Esophagus mucosa (tissue), 1 donor: Measurements from ENCODE around the gene KNDC1. TPM values are rescaled to one million over a fixed set of nuclear protein-coding genes. Genes with fewer than 3 reads are reported as not detected.
"Not testable (repeated sequence)": the region's sequence is repeated elsewhere in the genome, so short reads cannot be mapped to it uniquely, and the experiment has no call there.

Source experiments
- ATAC-seq: fragments of 200-7000 bp; cut with Tn5 transposase; one replicate; pipeline ENCODE4 v1.9.1; 2020
- total RNA-seq: library from RNA; stranded (reverse); gene quantifications from one replicate; pipeline ENCODE4 v1.2.4, GENCODE V29; 2023
- donor health status: DM: yes; HTN: yes; CAD: no.

Gene KNDC1
- total RNA-seq, 1 donor from 2014 or later = 3.8 TPM

DNA sequence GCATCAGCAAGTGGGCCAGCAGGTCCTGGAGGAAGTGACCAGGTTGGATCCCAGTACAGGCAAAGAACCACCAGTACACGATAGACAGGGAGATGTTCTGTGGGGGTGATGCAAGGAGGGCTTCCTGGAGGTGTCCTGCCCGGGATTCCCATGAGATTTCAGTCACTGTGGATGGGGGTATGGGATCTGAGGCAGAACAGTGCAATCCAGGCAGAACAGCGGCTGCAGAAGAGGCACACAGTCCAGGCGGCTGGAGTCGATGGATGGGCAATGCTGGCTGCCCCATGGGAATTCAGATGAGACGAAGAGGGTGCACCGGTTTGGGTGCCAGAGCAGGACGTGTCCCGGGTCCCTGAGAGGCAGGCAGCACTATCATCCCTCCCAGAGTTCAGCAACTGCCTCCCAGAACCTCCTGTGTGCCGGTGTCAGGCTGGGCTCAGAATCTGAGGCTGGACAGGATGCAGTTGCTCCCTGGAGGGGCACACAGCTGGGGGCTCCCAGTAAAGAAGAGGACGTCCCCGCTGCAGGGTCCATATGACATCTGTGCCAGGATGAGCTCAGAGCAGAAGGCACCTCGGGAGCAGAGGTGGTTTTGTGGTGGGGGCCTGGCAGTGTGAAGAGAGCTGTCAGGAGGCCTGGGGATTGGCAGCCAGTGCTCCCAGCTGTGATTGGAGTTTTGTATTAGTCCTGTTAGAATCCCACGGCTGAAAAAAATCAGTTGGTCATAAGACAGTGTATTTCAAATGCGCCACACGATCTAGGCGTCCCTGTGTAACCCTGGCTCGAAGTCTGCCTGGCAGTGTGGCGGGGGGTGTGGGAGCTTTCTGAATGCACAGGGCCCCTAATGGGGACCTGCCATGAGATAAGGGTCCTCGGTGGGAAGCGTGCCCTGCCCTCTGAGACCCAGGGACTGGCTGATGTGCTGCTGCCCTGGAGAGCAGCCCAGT, 3.2 kb downstream of the KNDC1 start:
- ATAC-seq = no peak

GRCh38 chr10:133163889-133164815, 4.1 kb downstream of the KNDC1 start:
- no peak for ATAC-seq

DNA sequence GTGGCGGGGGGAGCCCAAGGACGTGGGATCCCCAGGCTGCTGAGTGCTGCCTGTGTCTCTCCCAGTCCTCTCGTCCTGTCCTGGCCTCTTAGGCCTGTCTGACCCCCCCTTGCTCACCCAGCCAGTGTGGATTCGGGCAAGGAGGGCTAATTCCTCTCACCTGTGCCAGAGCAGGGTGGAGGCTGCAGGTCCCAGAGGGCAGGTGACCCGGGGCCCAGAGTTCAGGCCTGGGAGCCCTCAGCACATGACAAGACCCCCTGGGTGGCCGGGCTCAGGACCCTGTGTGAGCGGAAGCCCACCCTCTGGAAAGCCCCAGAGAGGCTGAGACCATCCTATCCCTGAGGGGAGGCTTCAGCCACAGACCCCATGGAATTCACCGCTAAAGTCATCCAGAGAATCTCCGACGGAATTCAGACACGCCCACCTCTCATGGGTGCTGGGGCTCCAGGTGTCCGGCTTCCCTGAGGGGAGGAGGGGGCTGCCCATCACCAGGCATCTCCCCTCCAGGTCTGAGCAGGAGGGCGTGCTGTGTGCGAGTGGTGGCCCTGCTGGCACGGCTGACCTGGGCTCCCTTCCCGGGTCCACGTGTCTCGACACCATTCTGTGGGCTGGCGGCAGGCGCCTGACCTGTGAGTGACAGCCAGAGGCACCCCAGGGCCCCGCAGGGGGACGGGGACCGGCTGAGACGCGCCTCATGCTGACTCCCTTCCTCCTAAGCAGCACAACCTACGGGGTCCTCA, 5.0 kb downstream of the KNDC1 start:
- ATAC-seq = no peak

GRCh38 chr10:133165556-133166503, 5.8 kb downstream of the KNDC1 start:
- no peak for ATAC-seq

DNA sequence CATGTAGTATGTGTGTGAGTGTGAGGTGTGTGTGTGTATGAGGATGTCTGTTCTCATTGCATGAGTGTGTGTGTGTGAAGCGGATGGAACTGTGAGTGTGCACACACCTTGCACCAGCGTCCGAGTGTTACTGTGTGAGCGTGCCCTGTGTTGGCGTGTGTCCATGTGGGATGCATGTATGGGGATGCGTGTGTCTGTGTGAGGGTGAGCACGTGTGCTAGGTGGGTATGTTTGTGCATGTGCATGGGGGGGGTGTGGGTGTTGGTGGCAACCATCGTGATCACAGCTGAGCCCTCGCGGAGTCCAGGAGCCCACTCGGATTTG, 6.4 kb downstream of the KNDC1 start:
- no peak for ATAC-seq

- ATAC-seq = no peak
These were observed 7.0 kb downstream of the KNDC1 start for GRCh38 chr10:133166828-133167692.

DNA sequence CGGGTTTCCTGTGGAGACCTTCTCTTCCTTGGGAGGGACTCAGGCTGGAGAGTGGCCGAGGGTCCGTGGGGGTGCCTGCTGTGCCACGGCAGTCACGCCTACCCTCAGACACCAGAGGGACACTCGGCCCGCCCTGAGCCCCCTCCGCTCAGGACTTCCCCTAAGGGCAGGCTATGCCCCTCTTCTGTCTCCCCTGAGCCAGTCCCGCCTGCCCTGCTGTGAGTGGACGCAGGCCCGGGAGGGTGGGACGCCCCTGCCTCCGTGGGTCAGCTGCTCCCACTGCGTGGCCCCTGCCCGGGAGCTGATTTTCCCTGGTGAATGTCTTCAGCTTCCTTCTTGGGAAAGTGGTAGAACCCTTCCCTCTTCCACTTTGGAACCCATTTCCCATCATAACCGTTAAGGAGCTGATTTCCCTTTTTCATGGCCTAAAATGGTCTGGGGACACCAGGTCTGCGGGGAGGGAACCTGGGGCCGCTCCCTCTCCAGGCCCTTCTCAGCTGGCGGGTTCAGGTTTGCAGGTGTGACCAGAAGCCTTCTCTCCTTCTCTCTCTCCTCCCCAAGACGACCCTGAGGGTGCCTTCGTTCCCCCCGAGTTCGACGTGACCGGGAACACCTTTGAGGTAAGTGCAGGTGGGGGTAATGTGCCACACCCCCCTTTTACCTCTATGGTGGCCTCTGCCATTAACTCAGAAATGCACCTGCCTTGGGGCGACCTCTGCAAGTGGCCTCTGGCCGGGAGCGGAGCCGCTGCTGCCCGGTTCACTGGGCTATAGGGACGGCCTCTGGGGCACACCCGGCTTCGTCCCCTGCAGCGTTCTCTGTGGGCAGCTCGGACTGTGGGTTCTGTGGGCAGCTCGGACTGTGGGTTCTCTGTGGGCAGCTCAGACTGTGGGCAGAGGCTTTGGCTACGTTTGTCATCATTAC, 7.9 kb downstream of the KNDC1 start:
- ATAC-seq = no peak

- ATAC-seq = no peak
These were observed 8.6 kb downstream of the KNDC1 start for GRCh38 chr10:133168617-133169031.

DNA sequence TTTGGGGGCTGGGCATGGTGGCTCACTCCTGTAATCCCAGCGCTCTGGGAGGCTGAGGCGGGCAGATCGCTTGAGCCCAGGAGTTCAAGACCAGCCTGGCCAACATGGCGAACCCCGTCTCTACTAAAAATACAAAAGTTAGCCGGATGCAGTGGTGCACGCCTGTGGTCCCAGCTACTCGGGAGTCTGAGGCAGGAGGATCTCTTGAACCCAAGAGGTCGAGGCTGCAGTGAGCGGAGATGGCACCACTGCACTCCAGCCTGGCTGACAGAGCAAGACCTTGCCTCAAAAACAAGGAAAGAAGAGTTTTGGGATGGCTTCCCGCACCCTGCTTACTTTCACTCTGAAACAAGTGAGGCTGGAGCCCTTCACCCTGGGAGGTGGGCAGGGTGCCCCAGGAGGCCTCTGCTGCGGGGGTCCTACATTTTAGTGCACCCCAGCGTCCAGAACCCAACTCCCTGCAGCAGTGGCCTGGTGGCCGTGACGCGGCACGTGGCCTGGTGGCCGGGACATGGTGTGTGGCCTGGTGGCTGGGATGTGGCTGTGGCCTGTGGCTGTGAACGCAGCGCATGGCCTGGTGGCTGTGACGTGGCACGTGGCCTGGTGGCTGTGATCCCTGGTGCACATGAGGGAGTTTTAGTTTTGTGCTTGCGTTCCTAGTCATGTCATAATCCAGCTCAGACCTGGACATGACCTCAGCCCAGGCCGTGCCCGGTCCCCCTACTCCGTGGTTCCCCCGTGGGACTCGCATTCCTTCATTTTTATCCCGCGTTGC, 9.3 kb downstream of the KNDC1 start:
- ATAC-seq = no peak

DNA sequence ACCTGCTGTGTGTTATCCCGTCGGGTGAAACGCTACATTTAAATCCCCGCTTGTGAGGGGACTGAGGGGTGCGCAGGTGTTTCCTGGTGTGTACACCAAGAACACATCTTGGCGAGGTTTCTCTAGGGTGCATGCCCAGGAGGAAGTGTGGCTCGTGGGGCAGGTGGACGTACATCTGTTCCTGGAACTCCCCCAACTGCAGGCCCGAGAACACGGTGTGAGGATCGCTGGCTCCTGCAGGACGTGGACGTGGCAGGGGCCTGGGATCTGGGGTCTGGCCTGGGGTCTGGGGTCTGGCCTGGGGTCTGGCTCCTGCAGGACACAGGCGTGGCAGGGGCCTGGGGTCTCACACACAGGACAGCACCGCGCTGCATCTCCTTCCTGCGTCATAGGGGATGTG, 10.1 kb downstream of the KNDC1 start:
- ATAC-seq = no peak

DNA sequence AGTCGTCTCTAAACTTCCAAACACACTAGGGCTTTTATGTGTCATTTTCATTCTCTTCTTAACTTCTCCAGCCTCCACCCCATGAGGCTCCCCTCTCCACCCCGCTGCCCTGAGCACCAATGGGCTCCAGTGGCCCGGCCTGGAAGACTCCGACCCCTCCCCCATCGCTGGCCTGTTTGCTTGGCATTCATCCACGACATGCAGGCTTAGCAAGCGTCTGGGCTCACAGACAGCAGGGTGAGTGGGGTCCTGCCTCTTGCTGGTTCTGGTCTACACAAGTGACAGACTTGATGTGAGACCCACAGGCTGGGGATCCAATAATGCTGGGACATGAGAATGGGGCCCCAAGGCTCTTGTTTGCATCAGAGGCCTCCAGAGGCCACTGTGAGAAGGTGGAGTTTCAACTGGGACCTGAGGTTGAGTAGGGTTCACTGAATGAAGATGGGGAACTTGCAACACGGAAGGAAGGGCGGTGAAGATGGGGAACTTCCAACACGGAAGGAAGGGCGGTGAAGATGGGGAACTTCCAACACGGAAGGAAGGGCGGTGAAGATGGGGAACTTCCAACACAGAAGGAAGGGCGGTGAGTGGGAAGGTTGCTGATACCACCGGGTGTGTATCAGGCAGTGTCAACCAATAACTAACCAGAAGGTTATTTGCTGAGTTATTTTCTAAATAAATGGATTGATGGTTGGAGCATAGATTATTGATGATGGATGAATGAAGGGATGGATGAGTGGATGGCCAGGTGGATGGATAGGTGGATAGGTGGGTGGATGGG, 14.0 kb downstream of the KNDC1 start:
- no peak for ATAC-seq

GRCh38 chr10:133174689-133175263, 14.8 kb downstream of the KNDC1 start:
- no peak for ATAC-seq

- not testable (repeated sequence) for ATAC-seq
These were observed 15.6 kb downstream of the KNDC1 start for GRCh38 chr10:133175624-133176023.

DNA sequence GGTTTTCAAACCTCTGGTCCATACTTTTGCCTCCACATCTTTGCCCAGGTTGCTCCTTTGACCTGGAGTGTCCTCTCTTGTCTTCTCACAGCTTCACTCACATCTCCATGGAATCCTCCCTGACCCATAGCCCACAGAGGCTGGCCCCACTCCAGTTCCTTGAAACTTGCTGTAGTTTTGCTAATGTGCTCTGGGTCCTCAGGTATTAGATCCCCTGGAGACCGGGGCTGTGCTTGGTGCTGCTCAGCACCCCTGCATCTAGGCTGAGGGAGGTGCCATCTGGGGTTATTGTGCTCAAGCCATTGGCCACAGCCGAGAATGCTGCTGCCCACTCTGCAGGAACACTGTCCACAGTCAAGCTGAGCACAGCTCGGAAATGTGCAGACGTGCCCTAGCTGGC, 16.5 kb downstream of the KNDC1 start:
- no peak for ATAC-seq

- no peak for ATAC-seq
These were observed 17.6 kb downstream of the KNDC1 start for GRCh38 chr10:133177380-133178157.

DNA sequence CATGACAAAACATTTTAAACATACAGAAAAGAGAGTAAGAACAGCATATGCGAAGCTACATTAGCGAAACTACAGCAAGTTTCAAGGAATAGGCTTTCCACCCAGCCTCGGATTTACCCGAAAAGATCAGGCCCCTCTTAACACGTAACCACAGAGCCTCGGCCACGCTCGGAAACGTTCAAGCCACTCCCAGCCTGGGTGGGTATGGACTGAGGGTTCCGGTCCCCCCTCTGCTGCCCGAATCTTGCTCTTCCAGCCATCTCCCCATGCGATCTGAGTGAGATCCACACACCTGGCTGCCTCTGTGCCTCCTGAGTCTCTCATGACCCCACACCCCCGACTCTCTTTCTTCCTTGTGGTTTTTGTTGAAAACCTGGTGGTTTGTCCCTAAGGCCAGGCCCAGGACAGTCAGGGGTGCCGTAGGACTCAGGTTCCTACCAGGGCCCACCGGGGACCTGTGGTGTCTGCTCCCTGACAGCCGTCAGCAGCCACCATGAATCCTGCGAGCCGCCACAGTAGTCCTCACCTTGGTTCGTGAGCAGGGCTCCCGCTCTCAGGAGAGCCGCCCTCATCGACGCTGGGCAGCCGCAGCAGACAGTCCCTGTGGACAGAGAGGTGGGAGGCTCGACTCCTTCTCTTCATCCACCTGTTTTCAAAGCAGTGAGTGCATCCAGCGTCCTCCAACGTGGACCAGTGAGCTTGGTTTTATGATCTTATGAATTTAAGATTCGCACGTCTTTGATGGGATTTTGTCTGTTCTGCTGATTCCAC, 18.5 kb downstream of the KNDC1 start:
- no peak for ATAC-seq
